A673 (cell line): ENCODE data around the gene ZMIZ2. TPM values are rescaled to one million over a fixed set of nuclear protein-coding genes. Genes with fewer than 3 reads are reported as not detected.

ENCODE experiments used
- BruUV-seq: library from RNA; stranded (reverse); fragments of 400-500 nt; replicated peaks from 2 replicates; lab custom pipeline; 2021; lab: Mats Ljungman, UMichigan
- CTCF ChIA-PET: fragments of 300-600 bp; sonication (Branson Sonifier 250); formaldehyde crosslinking; loops from one replicate; lab custom pipeline; 2022; ENCODE audit warnings: antibody characterized with exemption; lab: Charles Lee
- POLR2A ChIA-PET: fragments of 300-600 bp; sonication (Branson Sonifier 250); formaldehyde crosslinking; loops from one replicate; lab custom pipeline; 2022; ENCODE audit warnings: antibody characterized with exemption; ENCODE audit not compliant: low non-redundant PET; lab: Charles Lee
- DNase-seq: peaks from one replicate; pipeline ENCODE4 v3.0.0-alpha.2; 2015; ENCODE audit warnings: low spot score
- H3K27ac ChIP-seq: fragments of 200-600 bp; sonication (generic); 2 replicates; pipeline ENCODE4 v1.5.1; 2016; ENCODE audit warnings: mixed run types, low read depth, mild to moderate bottlenecking, mixed read lengths, antibody characterized with exemption, low read length; ENCODE audit not compliant: poor library complexity, severe bottlenecking
- H3K27me3 ChIP-seq: fragments of 200-600 bp; sonication (generic); replicated peaks from 2 replicates; pipeline ENCODE4 v1.6.1; 2017; ENCODE audit warnings: mixed run types, low read depth, mild to moderate bottlenecking, mixed read lengths, antibody characterized with exemption, low read length; ENCODE audit not compliant: insufficient read depth, poor library complexity
- H3K36me3 ChIP-seq: fragments of 200-600 bp; sonication (generic); 2 replicates; pipeline ENCODE4 v1.6.1; 2016; ENCODE audit warnings: mixed run types, mild to moderate bottlenecking, mixed read lengths, antibody characterized with exemption, low read length; ENCODE audit not compliant: insufficient read depth, poor library complexity, severe bottlenecking
- H3K4me1 ChIP-seq: fragments of 200-600 bp; sonication (generic); 2 replicates; pipeline ENCODE4 v1.6.1; 2017; ENCODE audit warnings: mixed run types, mild to moderate bottlenecking, mixed read lengths, antibody characterized with exemption, low read length; ENCODE audit not compliant: insufficient read depth, poor library complexity, severe bottlenecking
- H3K4me3 ChIP-seq: fragments of 200-600 bp; sonication (generic); 2 replicates; pipeline ENCODE4 v1.5.1; 2016; ENCODE audit warnings: low read depth, mixed run types, mild to moderate bottlenecking, mixed read lengths, low read length; ENCODE audit not compliant: poor library complexity, severe bottlenecking
- H3K9me3 ChIP-seq: fragments of 200-600 bp; sonication (generic); 2 replicates; pipeline ENCODE4 v1.6.1; 2016; ENCODE audit warnings: mixed run types, low read depth, mild to moderate bottlenecking, mixed read lengths, antibody characterized with exemption, low read length; ENCODE audit not compliant: poor library complexity, severe bottlenecking
- CTCF ChIP-seq: fragments of 300-800, 200-600 bp; sonication (generic); conservative IDR thresholded peaks from 2 replicates; pipeline ENCODE4 v1.5.1; 2017; ENCODE audit warnings: low read depth, mild to moderate bottlenecking, antibody characterized with exemption, low read length, moderate library complexity, mixed read lengths
- EZH2 ChIP-seq: fragments of 200-600 bp; sonication (generic); IDR thresholded peaks from 2 replicates; pipeline ENCODE4 v1.6.1; 2017; ENCODE audit warnings: borderline replicate concordance, low read depth, mild to moderate bottlenecking, mixed read lengths, antibody characterized with exemption, low read length; ENCODE audit not compliant: poor library complexity, severe bottlenecking
- intact Hi-C: fragments of 100-400 bp; cut with micrococcal nuclease; formaldehyde crosslinking; loops from one replicate; pipeline ENCODE4 v1.10.0; 2022; ENCODE audit not compliant: unreplicated experiment
- total RNA-seq: library from RNA; stranded (reverse); gene quantifications from 2 replicates; pipeline ENCODE4 v1.2.3, GENCODE V29; 2021

Gene ZMIZ2
- total RNA-seq, 1 experiment from 2014 or later, result 114 TPM

GRCh38 chr7:44711528-44711927 lies 37.1 kb upstream of the ZMIZ2 start:
- Histone ChIP-seq H3K36me3 (peaks cover 20% of the 10 kb centered on the region), H3K9me3 (no peaks in the 10 kb centered on the region), H3K27ac (no peak overlapping the region), H3K27me3 (no peaks in the 10 kb centered on the region), H3K4me1 (no peaks in the 10 kb centered on the region), H3K4me3 (no peak overlapping the region)
- POLR2A ChIA-PET, result no interaction called here
- intact Hi-C loops, result no loop called here
- TF ChIP-seq EZH2 (no peak), CTCF (no peak)
- CTCF ChIA-PET, result no interaction called here
- no peak for DNase-seq
- no TSS peak for BruUV-seq

GRCh38 chr7:44712012-44712411 lies 36.6 kb upstream of the ZMIZ2 start:
- Histone ChIP-seq H3K9me3 (no peaks in the 10 kb centered on the region), H3K27ac (no peak overlapping the region), H3K36me3 (peaks cover 18% of the 10 kb centered on the region), H3K4me1 (no peaks in the 10 kb centered on the region), H3K4me3 (no peak overlapping the region), H3K27me3 (no peaks in the 10 kb centered on the region)
- DNase-seq, result no peak
- TF ChIP-seq EZH2 (no peak), CTCF (no peak)
- intact Hi-C loops, result no loop called here
- no TSS peak for BruUV-seq
- ChIA-PET CTCF (no interaction called here), POLR2A (no interaction called here)

- peaks cover 7% of the 10 kb centered on the region for H3K36me3 ChIP-seq
- POLR2A ChIA-PET, result no interaction called here
- CTCF ChIA-PET, result interaction anchor here (0.7 kb wide), 1 partner anchor 422 kb away, joined by 11 read pairs; no protein-coding TSS in a partner anchor
- intact Hi-C loops, result no loop called here
- BruUV-seq, result no TSS peak
- no peaks in the 10 kb centered on the region for H3K9me3 ChIP-seq
- no peak for DNase-seq
- H3K4me3 ChIP-seq, result no peak overlapping the region
- no peaks in the 10 kb centered on the region for H3K27me3 ChIP-seq
- H3K4me1 ChIP-seq, result no peaks in the 10 kb centered on the region
- H3K27ac ChIP-seq, result no peak overlapping the region
- TF ChIP-seq EZH2 (no peak), CTCF (no peak)
Measured at GRCh38 chr7:44713141-44713540, 35.5 kb upstream of the ZMIZ2 start.
